NK-92 (cell line): ENCODE data around the gene FBN2.
"Not testable (repeated sequence)": the region's sequence is repeated elsewhere in the genome, so short reads cannot be mapped to it uniquely, and the experiment has no call there.

Experiments used
- DNase-seq: peaks from one replicate; lab custom pipeline; 2025; ENCODE audit not compliant: unreplicated experiment; lab: John Stamatoyannopoulos, UW

Gene FBN2

DNA sequence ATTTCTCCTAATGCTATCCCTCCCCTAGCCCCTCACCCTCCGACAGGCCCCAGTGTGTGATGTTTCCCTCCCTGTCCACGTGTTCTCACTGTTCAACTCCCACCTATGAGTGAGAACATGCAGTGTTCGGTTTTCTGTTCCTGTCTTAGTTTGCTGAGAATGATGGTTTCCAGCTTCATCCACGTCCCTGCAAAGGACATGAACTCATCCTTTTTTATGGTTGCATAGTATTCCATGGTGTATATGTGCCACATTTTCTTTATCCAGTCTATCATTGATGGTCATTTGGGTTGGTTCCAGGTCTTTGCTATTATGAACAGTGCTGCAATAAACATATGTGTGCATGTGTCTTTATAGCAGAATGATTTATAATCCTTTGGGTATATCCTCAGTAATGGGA is 216.6 kb downstream of the FBN2 start:
- DNase-seq, result not testable (repeated sequence)

GRCh38 chr5:128318691-128319090 is 219.4 kb downstream of the FBN2 start:
- DNase-seq, result no peak

- DNase-seq, result no peak
These were observed 220.6 kb downstream of the FBN2 start for GRCh38 chr5:128317481-128317880.

GRCh38 chr5:128315671-128316070 is 222.4 kb downstream of the FBN2 start:
- no peak for DNase-seq

GRCh38 chr5:128305341-128305740 is 232.7 kb downstream of the FBN2 start:
- no peak for DNase-seq

- DNase-seq, result no peak
These were observed 233.3 kb downstream of the FBN2 start for GRCh38 chr5:128304791-128305190.

GRCh38 chr5:128304088-128304487 is 234.0 kb downstream of the FBN2 start:
- DNase-seq, result no peak

DNA sequence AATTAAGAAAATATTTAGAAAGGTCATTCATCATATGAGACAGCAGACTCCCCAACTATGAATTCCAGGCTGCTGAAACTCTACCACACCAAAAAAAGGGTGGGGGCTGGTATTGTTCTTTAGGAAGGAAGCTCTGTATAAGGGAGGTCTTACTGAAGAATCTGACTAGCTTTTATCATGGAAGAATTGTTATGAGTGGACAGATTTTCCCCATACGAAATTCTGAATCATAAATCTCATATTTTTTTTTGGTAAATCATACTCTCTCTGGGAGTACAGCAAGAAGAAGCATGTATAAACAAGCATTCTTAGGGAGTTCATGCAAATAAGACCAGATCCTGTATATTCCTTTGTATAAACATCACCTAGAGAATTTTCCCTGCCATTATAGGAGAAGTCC is 234.5 kb downstream of the FBN2 start:
- DNase-seq, result no peak

DNA sequence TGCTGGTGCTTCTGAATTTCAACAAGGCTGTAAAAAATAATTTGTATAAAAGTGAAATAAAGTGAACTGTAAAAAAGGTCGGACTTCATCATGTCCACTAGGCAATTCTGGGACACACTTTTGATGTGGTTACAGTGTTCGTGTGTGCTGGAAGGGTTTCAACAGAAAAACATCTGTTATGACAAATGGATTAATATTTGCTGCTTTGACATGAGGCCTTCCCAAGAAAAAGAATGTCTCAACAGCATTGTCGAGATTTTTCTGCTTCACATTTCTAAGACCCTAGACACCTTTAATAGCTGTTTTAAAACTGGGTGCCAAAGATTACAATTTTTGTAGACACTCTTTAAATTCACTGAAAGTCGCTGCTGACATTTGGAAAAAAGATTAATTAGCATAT is 237.9 kb downstream of the FBN2 start:
- DNase-seq, result no peak

- no peak for DNase-seq
These were observed 247.7 kb downstream of the FBN2 start for GRCh38 chr5:128290152-128290858.

DNA sequence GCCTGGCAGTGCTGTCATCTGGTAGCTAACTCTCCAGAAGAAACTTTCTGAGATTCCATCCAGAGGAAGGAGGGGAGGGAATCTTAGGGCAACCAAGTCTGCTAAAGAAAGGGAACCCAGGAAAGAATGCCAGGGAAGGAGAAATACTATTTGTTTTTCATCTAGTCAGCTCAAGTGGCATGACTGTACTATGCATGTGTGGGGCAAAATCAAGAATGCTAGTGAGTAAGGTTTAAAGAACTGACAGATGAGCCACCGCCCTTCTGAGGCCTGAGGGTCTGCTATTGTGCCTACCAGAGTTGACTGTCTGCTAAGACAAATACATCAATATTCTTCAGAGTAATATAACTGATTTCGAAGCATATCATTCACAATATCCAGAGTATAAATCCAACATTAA is 250.3 kb downstream of the FBN2 start:
- no peak for DNase-seq

- no peak for DNase-seq
These were observed 253.8 kb downstream of the FBN2 start for GRCh38 chr5:128284236-128284635.

DNA sequence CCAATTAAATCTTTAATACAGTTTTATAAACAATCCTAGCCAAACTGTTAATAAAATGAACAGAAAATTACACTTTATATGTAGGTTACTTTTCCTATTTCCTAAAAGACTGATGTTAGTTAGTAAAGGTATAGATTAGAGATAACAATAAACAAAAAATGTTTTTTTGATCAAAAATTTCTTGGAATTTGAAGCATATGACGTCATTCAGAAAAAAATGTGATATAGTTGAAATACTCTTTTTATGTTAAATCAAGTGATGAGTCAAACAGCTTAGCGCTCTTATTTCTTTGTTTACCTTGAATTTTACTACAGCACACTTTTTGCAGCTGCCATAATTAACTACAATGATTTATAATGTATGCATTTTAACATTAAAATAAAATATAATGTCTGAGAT is 258.7 kb downstream of the FBN2 start:
- DNase-seq, result no peak

DNA sequence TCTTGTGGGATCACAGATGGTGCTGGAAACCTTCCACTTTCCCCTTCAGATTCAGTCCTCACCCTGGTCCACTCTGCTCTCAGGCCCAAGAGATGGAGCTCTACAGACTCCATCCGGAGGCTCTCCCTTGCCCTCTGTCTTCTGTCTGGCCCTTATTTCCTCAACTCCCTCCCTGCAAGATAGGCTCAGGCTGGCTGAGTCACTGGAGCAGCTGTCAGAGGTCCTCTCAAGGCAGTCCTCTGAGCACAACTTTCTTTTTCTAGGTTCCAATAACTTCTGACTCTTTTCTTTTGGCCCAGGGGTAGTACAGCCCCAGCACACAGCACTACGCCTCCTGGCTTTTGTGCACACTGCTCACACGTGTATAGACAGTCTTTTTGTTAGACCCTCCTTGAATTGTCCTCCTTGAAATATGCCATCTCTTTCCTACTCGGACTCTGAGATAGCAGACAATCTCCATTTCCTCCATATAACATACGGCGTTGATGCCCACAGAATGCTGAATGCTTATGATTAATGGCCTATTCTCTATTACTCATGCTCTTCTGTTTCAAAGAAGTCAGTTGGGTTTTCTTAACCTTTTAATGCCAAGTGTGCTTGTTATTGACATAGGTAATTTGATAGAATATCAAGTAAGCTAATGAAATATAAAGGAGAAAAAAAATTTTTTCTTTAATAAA is 261.4 kb downstream of the FBN2 start:
- no peak for DNase-seq

DNA sequence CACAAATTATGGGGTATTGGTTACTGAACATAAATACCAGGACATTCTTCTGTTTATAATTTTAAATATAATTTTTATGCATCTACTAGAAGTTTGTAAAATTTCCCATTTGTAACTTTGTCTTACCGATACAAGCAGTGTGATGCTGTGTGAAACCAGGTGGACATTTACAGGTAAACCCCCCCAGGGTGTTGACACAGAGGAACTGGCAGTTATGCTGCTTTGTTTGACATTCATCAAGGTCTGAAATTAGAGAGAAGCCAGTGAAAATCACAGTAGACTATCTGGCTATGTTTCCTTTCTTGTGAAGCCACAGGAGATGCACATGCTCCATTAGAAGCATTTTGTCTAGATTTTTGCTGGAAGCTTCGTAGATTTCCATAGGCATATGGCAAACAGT is 263.6 kb downstream of the FBN2 start:
- DNase-seq, result no peak

- DNase-seq, result no peak
These were observed 264.3 kb downstream of the FBN2 start for GRCh38 chr5:128273736-128274135.

DNA sequence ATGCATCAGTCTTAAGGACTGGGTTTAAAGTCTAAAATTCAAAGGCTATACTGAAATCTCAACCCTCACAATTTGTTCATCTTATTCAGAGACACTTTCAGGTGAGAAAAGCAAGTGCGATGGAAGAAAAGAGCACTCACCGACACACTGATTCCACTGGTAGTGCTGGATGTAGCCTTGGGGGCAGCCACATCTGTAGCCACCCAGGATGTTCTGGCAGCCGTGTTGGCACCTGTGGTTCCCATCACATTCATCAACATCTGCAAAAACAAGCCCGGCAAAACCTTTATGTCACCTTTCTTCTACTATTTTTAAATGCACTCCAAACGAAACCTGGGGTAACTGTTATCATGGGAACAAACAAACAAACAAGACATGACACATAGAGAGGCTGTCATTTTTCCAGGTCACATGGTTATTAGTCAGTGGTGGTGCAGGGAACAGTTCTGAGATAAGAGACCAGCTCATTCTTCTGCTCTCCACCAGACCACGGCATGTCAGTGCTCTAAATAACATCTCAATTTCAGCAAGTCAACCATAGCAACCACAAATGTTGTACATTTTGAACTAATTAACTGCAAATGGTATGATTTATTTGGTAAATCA is 266.1 kb downstream of the FBN2 start:
- DNase-seq, result no peak

GRCh38 chr5:128271071-128271470 is 267.0 kb downstream of the FBN2 start:
- no peak for DNase-seq

DNA sequence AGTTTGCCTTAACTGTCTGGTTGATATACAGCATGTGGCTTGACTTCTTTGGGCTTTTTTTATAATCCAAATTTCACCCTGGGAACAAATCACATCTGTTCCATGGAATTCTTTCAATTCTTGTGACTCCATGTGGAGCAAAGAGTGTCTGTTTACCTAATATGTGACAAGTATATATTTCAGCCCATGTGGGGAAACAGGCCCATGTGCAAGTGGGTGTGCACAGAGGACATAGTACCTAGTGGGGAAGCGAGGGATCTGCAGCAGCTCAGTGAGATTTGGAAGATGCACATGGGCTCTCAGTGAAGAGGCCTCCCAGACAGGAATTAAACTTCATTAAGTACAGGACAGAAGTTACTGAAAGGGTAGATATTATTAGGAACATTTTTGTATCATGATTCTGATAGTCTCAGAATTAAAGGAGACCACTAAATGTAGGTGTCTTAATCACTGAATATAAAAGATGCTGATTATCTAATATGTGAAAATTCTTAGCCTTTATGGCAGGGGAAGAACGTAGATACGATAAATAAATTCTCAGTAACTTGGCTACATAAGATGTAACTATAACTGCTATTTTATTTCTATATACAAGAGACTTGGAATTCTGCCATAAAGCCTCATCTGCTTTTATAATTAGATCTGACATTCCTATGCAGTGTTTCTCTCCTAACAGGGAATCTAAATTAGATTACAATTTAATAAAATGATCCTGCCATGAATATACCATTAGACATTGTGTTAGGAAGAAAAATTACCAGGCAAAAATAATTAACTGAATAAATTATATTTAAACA is 273.3 kb downstream of the FBN2 start:
- no peak for DNase-seq

DNA sequence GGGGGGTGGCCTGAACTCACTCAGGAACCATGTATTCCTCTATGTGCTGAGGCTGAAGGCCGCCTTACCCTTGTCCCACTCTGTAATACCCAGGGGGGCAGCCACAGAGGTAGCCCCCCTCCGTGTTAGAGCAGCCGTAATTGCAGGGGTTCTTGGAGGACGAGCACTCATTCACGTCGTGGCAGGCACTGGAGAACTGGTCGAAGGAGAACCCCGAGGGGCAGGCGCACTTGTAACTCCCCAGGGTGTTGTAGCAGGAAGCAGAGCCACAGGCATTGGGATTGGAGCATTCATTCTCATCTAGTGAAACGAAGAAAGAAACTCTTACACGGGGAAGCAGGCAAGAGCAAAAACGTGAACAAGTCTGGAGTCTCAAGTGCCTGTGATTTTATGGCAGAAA is 274.7 kb downstream of the FBN2 start:
- DNase-seq, result no peak

DNA sequence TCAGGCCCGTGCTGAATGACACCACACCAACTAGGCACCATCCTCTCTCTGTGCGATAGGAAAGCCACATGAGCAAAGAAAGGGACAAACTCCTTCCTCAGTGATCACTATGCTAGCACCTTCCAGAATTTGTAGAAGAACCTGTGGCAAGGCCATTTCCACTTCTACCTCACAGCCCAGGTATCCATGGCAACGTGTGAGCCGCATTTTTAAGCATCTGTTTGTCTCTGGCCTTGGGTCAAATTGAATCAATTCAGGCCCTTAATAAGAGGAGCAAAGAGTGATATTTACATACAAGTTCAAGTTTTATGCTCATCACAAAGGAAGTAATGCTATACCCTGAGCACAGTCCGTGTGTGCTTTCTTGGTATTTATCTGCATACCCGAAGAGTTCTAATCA is 275.1 kb downstream of the FBN2 start:
- DNase-seq, result no peak

DNA sequence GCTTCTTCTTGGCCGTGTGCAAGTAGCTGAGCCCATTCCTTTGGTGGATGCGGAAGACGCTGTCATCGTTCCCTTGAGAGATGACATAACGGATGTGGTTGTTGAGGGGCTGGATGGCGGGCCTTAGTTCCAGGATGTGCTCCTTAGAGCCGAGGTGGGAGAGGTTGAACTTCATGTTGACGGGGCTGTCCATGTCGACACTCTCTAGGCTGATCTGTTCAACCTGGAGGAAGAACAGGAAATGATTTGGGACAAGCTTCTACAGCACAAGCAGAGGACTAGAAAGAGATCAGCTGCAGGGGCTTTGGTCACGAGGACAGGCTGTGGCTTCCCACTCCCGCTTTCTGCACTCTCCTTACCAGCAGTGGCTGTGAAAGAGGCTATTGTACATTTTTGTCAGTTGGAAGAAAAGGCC is 278.4 kb downstream of the FBN2 start:
- DNase-seq, result no peak
